WTC11 (cell line): ENCODE data around the gene CHFR.

Experiments used
- ATF3 ChIP-seq: sonication (generic); formaldehyde crosslinking; conservative IDR thresholded peaks from 2 replicates; pipeline ENCODE4 v1.8.1; 2022; ENCODE audit warnings: mild to moderate bottlenecking, missing genetic modification reagents
- HMGXB4 ChIP-seq: sonication (generic); formaldehyde crosslinking; IDR thresholded peaks from 2 replicates; pipeline ENCODE4 v1.8.1; 2023; ENCODE audit warnings: mild to moderate bottlenecking, moderate library complexity, missing genetic modification reagents
- NR1H2 ChIP-seq: sonication (generic); formaldehyde crosslinking; IDR thresholded peaks from 2 replicates; pipeline ENCODE4 v1.9.0; 2021; ENCODE audit warnings: mild to moderate bottlenecking, moderate library complexity, missing genetic modification reagents
- NR2C2 ChIP-seq: sonication (generic); formaldehyde crosslinking; IDR thresholded peaks from 2 replicates; pipeline ENCODE4 v1.8.0; 2022; ENCODE audit warnings: mild to moderate bottlenecking, missing genetic modification reagents
- SP1 ChIP-seq: sonication (generic); formaldehyde crosslinking; conservative IDR thresholded peaks from 2 replicates; pipeline ENCODE4 v1.8.1; 2022; ENCODE audit warnings: missing genetic modification reagents
- TF ChIP-seq, protein P1 (sequence below): fragments of 200-600 bp; IDR thresholded peaks from 2 replicates; pipeline ENCODE4 v1.8.0; 2022; ENCODE audit warnings: antibody characterized with exemption
- TF ChIP-seq, protein P2 (sequence below): sonication (generic); formaldehyde crosslinking; IDR thresholded peaks from 2 replicates; pipeline ENCODE4 v1.8.0; 2022; ENCODE audit warnings: mild to moderate bottlenecking, missing genetic modification reagents

- TF ChIP-seq SP1 (no peak), NR2C2 (CRISPR knock-in tag) (no peak), NR1H2 (CRISPR knock-in tag) (no peak), HMGXB4 (CRISPR knock-in tag) (no peak), ATF3 (CRISPR knock-in tag) (no peak)
- TF ChIP-seq, protein P1, sequence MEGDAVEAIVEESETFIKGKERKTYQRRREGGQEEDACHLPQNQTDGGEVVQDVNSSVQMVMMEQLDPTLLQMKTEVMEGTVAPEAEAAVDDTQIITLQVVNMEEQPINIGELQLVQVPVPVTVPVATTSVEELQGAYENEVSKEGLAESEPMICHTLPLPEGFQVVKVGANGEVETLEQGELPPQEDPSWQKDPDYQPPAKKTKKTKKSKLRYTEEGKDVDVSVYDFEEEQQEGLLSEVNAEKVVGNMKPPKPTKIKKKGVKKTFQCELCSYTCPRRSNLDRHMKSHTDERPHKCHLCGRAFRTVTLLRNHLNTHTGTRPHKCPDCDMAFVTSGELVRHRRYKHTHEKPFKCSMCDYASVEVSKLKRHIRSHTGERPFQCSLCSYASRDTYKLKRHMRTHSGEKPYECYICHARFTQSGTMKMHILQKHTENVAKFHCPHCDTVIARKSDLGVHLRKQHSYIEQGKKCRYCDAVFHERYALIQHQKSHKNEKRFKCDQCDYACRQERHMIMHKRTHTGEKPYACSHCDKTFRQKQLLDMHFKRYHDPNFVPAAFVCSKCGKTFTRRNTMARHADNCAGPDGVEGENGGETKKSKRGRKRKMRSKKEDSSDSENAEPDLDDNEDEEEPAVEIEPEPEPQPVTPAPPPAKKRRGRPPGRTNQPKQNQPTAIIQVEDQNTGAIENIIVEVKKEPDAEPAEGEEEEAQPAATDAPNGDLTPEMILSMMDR: no peak
- TF ChIP-seq, protein P2, sequence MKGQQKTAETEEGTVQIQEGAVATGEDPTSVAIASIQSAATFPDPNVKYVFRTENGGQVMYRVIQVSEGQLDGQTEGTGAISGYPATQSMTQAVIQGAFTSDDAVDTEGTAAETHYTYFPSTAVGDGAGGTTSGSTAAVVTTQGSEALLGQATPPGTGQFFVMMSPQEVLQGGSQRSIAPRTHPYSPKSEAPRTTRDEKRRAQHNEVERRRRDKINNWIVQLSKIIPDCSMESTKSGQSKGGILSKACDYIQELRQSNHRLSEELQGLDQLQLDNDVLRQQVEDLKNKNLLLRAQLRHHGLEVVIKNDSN (CRISPR knock-in tag): no peak
These were observed 33.9 kb downstream of the CHFR start for GRCh38 chr12:132853285-132854092.
